Endometrium (tissue), 2 donors: ENCODE measurements around the gene PIK3CA.
"Not testable (repeated sequence)": the region's sequence is repeated elsewhere in the genome, so short reads cannot be mapped to it uniquely, and the experiment has no call there.

ENCODE experiments used
- FAIRE-seq: peaks from 2 replicates; lab custom pipeline; 2012; peaks lifted over from hg19 to GRCh38; lab: Jason Lieb, UNC
- donor health status: control.
- donor health status: control.

PIK3CA gene

DNA sequence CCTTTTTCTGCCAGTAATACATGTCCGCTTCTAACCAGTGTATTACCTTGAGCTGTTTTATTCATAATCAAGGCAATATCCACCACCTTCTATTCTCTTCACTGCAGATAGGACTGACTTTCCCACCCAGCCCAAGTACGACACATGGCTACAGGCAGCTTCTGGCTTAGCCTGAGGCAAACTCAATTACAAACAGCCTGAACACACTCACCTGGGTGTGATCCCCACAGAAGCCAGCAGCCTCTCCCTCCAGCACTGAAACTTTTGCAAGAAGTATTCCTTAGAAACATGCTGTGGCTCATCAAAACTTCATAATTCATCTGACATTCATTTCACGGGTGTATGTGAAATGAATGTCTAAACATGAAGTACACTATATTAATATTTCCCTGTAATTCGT, 116.3 kb downstream of the PIK3CA start:
- no peak for FAIRE-seq

GRCh38 chr3:179265092-179265491, 116.9 kb downstream of the PIK3CA start:
- FAIRE-seq = no peak

- FAIRE-seq = no peak
These were observed 117.7 kb downstream of the PIK3CA start for GRCh38 chr3:179265875-179266274.

GRCh38 chr3:179266701-179267211, 118.6 kb downstream of the PIK3CA start:
- no peak for FAIRE-seq

DNA sequence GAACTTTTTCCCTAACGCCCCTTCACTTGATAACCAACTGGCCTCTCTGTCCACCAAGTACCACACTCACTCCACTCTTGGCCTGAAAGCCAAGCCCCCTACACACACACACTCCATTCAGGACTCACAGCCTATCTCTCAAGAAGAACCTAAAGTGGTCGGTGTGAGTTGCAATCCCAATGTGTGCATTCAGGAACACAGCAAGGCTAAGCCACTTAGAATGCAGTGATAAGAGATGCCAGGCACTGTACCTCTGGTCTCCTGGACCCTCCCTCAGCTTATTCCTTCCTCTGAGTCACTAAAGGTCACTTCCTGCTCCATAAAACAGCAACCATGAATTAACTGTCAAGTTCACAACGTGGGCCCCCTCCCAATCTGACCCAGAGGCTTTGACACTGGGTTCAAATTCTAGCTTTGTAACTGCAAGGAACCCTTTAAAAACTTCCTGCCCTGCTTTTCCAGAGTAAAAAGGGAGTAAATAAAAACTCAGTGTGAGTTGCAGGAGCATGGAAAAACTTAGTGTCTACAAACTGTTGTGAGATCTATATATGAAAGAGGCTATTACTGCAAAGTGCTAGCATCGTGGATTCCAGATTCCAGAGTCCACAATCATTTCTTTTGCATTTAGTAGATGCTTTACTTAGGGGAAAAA, 120.4 kb downstream of the PIK3CA start:
- FAIRE-seq = no peak

GRCh38 chr3:179269152-179269707, 121.1 kb downstream of the PIK3CA start:
- FAIRE-seq = no peak

DNA sequence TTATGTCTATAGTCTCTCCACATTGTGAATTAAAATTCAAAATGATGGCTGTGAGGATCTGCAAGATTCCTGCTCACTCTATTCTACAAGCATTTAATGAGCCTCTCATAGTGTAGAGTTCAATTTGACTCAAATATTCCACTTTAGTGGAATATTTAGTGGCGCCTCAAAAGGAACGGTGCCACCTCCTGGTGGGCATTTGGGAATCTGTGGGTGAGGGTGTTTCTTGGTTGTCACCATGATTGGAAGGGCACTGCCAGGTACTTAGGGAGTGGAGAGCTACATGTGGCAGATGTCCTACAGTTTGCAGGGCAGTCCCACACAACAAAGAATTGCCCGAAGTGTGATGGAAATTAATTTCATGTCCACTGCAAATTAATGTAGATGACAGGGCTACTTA, 124.2 kb downstream of the PIK3CA start:
- no peak for FAIRE-seq

- FAIRE-seq = not testable (repeated sequence)
These were observed 126.3 kb downstream of the PIK3CA start for GRCh38 chr3:179274434-179274833.

GRCh38 chr3:179276001-179276400, 127.8 kb downstream of the PIK3CA start:
- no peak for FAIRE-seq

DNA sequence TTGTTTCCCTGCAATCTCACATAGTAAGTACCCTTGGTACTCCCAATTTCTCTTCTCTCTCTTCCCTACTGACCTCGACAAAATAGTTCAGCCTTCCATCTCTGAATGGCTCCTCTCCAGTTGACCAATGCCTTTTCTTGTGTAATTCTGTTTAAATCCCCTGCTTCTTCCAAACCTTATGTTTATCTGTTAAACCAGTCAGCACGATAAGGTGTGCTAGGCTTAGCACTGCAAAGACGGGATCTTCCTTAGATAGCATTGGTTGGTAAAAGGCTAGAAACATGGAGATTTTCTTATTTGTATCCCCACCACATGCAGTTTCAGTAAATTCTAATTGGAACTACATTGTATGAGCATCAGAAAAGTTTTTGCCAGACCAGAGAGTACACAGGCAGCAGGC, 128.6 kb downstream of the PIK3CA start:
- no peak for FAIRE-seq

GRCh38 chr3:179278151-179278550, 130.0 kb downstream of the PIK3CA start:
- no peak for FAIRE-seq

GRCh38 chr3:179278932-179279693, 131.0 kb downstream of the PIK3CA start:
- no peak for FAIRE-seq

DNA sequence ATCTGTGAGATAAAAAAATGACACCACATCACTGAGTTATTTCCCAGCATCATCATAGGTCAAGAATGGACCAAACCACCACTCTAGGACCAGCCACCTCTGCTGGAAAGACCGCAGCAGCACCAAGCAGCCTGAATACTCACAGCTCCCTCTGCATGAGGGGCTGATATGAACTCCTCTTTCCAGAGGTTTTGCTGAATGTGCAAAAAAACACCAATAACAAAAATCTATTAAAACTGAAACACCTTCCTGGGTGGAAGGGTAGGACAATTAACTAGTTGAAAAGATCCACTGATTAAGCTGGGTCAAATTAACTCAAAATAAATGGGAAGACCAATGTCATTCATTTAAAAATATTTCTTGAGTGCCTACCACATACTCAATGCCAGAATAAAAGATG, 131.7 kb downstream of the PIK3CA start:
- FAIRE-seq = no peak

DNA sequence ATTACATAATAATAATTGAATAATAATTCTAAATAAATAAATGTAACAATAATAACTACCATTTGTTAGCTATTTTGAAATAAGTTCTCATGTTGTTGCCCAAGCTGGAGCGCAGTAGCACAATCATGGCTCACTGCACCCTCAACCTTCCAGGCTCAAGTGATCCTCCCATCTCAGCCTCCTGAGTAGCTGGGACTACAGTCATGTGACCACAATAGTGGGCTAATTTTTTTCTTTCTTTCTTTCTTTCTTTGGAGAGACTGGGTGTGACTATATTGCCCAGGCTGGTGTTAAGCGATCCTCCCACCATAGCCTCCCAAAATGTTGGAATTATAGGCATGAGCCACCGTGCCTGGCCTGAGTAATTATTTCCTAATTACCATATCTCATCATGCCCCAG, 133.7 kb downstream of the PIK3CA start:
- no peak for FAIRE-seq

DNA sequence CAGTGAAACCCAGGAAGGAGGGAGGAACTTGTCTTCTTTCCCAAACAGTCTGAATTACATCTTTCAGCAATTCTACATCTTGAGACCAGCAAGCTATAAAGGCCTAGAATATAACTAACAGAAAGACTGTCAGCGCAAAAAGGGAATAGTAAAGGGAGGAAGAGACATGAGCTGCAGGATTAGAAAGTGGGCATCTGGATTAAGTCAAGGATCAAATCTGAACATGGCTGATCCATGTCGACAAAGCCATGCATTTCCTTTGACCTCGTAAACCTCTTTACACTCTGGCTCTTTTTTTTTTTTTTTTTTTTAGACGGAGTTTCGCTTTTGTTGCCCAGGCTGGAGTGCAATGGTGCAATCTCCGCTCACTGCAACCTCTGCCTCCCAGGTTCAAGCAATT, 138.2 kb downstream of the PIK3CA start:
- no peak for FAIRE-seq

DNA sequence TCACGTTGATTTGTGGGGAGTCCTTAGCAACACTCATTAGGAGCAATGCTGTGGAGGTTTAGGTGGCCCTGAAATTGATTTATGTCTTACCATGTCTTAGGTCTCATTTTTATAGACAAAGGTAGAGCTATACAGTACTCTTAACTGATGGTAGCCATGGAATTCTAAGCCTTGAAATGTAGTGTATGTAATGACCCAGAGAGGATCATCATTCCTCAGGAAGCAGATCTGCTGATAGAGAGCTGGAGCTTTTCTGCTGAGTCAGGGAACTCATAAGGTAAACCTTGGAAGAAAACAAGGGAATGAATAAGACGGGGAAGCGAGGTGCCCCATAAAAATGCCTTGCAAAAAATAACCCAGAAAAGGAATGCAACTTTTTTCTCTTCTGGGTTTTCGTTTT, 140.7 kb downstream of the PIK3CA start:
- FAIRE-seq = no peak

- no peak for FAIRE-seq
These were observed 141.1 kb downstream of the PIK3CA start for GRCh38 chr3:179289295-179289694.
